ENCODE results near the gene SIL1. TPM values are rescaled to one million over a fixed set of nuclear protein-coding genes. Genes with fewer than 3 reads are reported as not detected.

The SIL1 gene
- total RNA-seq, 4 donors from 2014 or later = 20.3 to 39.2 (median 29.1) TPM

DNA sequence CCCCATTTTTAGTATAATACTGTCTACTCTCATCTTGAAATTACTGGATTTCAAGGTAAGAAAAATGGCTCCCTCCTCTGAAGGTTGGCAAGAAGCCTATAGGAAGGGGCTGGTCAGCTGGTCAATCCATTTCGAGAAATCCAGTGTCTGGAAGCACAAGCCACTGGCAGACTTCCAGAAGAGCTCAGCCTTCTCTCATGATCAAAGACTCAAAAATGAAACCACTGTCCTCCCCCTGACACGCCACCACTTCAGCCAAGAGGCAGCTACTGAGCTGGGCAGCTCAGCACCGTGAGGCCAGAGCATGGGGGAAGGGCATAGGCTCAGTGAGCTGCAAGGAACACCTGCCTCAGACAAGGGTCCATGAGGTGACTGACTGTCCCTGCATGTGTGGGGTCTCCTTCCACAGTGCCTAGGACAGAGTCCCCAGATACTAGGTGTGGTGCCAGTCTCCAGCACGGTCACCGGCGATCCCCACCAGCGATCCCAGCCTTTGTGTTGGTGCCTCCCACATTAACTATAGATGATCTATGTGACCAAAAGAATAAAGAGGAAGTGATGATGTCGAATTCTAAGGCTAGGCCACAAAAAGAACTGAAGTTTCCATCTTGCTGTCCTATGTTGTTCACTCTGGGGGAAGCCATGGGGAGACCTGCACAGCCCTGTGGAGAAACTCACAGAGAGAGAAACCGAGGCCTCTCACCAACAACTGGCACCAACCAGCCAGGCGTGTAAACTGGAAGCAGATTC lies 222.9 kb downstream of the SIL1 start:
- intact Hi-C loops (cut with DNase I) = no loop called here
- DNase-seq (ENCODE audit: extremely low spot score) = no peak

DNA sequence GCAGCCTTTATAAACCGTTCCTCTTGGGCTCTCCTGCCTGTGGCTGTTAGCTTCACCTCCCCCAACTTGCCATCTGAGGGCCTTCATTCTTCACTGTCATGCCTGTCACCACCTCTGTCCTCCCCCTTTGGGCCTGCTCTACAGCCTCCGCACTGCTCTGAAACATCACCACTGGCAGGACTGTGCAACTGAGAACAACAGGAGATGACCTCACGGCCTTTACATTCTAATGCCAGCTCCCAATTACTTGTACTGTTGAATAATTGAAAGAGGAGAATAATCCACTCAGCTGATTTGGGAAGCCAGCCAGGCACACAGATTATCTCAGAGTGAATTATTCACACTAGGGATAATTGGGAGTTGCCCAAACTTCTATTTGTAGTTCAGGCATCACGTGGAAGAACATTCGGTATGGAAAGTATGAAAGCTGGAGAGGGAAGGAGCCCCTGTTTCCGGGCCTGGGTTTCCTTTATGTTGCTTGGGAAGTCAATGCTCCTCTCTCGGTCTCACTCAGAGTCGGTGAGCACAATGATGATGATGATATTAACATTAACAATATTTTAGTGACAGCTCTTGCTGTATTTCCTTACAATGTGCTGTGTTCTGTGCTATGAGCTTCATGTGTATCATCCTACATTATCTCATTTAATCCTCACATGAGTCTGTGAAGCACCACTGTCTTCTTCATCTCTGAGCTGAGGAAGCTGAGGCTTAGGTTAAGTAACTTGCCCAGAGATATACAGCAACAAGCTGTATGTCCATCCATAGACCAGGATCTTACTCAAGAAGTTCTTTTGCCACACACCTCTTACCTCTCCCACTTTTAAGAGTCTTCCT lies 223.7 kb downstream of the SIL1 start:
- H3K27ac ChIP-seq (replicated peaks in 1 of 4) = peak overlapping the region; percentile 61 to 73 (median 62)
- no peak overlapping the region for H3K4me3 ChIP-seq
- H3K27me3 ChIP-seq = no peaks in the 10 kb centered on the region
- WGBS = 38% methylated on average over 8 of the region's 8 CpGs
- TF ChIP-seq POLR2AphosphoS5 (IDR thresholded peaks at IDR 0.05) (peak in 1 of 2 donors; percentile 16), EP300 (IDR thresholded peaks at IDR 0.05) (no peak)
- H3K36me3 ChIP-seq = no peaks in the 10 kb centered on the region
- H3K4me1 ChIP-seq = peaks cover 22 to 39% (median 30%) of the 10 kb centered on the region in 4 donors
- no peaks in the 10 kb centered on the region for H3K9me3 ChIP-seq
- intact Hi-C loops (cut with DNase I) = no loop called here
- DNase-seq (ENCODE audit: extremely low spot score) = no peak

More for the DNA sequence above, 222.9 kb downstream of the SIL1 start:
- Histone ChIP-seq H3K9me3 (no peaks in the 10 kb centered on the region), H3K4me1 (peaks cover 22 to 39% (median 31%) of the 10 kb centered on the region in 4 donors), H3K27ac (replicated peaks in 1 of 4) (peak overlapping the region; percentile 61 to 73 (median 62)), H3K27me3 (no peaks in the 10 kb centered on the region), H3K36me3 (no peaks in the 10 kb centered on the region), H3K4me3 (no peak overlapping the region)
- 68% methylated on average over 10 of the region's 10 CpGs for WGBS
- TF ChIP-seq EP300 (IDR thresholded peaks at IDR 0.05) (no peak), POLR2AphosphoS5 (IDR thresholded peaks at IDR 0.05) (peak in 1 of 2 donors; percentile 42)

DNA sequence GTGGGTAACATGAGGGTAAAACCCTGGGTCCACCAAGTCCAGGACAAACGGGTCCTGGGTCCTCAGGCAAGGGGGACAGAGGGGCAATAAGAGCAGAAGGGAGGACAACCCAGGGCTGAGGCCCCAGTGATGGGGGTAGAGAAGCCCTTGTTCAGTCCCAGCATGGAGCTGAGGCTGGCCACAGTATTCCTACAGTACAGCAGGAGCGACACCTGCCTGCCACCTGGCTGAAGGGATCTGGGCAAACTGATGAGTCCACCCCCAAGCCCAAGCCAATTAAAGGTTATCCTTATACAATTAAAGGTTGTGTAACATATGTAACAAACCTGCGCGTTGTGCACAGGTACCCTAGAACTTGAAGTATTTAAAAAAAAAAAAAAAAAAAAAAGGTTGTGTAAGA lies 225.3 kb downstream of the SIL1 start:
- DNase-seq (ENCODE audit: extremely low spot score) = no peak
- H3K36me3 ChIP-seq = no peaks in the 10 kb centered on the region
- WGBS = 93% methylated on average over 4 of the region's 4 CpGs
- H3K9me3 ChIP-seq = no peaks in the 10 kb centered on the region
- H3K27me3 ChIP-seq = no peaks in the 10 kb centered on the region
- intact Hi-C loops (cut with DNase I) = no loop called here
- TF ChIP-seq EP300 (IDR thresholded peaks at IDR 0.05) (no peak), POLR2A (IDR thresholded peaks at IDR 0.05; ENCODE audit: low read depth) (no peak), POLR2AphosphoS5 (IDR thresholded peaks at IDR 0.05) (no peak)
- TF ChIP-seq, protein P1, sequence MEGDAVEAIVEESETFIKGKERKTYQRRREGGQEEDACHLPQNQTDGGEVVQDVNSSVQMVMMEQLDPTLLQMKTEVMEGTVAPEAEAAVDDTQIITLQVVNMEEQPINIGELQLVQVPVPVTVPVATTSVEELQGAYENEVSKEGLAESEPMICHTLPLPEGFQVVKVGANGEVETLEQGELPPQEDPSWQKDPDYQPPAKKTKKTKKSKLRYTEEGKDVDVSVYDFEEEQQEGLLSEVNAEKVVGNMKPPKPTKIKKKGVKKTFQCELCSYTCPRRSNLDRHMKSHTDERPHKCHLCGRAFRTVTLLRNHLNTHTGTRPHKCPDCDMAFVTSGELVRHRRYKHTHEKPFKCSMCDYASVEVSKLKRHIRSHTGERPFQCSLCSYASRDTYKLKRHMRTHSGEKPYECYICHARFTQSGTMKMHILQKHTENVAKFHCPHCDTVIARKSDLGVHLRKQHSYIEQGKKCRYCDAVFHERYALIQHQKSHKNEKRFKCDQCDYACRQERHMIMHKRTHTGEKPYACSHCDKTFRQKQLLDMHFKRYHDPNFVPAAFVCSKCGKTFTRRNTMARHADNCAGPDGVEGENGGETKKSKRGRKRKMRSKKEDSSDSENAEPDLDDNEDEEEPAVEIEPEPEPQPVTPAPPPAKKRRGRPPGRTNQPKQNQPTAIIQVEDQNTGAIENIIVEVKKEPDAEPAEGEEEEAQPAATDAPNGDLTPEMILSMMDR (IDR thresholded peaks at IDR 0.05) = no peak
- peaks cover 24 to 50% (median 33%) of the 10 kb centered on the region in 4 donors for H3K4me1 ChIP-seq
- H3K27ac ChIP-seq (replicated peaks in 1 of 4) = no peak overlapping the region
- H3K4me3 ChIP-seq = no peak overlapping the region

DNA sequence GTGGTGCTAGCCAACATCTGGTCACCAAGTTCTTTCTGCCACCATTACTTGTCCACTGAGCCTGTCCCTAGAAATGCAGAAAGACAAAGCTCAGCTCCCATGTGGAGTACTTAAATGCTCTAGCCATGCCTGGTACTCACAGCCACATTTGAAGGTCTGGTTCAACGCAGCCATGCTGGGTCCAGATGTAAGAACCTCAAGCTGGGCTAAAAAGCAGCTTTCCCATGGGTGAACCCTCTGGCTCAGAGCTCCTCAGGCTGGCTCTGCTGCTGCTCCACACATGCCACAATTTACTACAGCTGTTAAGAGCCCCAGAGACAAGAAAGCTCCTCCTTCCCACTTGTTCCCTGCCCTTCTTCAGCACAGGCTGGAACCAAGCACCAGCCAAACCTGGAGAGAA lies 225.9 kb downstream of the SIL1 start:
- Histone ChIP-seq H3K27ac (replicated peaks in 1 of 4) (no peak overlapping the region), H3K4me3 (no peak overlapping the region), H3K27me3 (no peaks in the 10 kb centered on the region), H3K4me1 (peaks cover 28 to 51% (median 37%) of the 10 kb centered on the region in 4 donors), H3K9me3 (no peaks in the 10 kb centered on the region), H3K36me3 (no peaks in the 10 kb centered on the region)
- no peak for DNase-seq (ENCODE audit: extremely low spot score)
- TF ChIP-seq POLR2AphosphoS5 (IDR thresholded peaks at IDR 0.05) = no peak
- TF ChIP-seq POLR2A (IDR thresholded peaks at IDR 0.05; ENCODE audit: low read depth) = no peak
- no peak for TF ChIP-seq EP300 (IDR thresholded peaks at IDR 0.05)
- TF ChIP-seq, protein P1 (IDR thresholded peaks at IDR 0.05) = no peak
- intact Hi-C loops (cut with DNase I) = no loop called here
- 100% methylated on average over 1 of the region's 1 CpG for whole genome bisulfite sequencing

DNA sequence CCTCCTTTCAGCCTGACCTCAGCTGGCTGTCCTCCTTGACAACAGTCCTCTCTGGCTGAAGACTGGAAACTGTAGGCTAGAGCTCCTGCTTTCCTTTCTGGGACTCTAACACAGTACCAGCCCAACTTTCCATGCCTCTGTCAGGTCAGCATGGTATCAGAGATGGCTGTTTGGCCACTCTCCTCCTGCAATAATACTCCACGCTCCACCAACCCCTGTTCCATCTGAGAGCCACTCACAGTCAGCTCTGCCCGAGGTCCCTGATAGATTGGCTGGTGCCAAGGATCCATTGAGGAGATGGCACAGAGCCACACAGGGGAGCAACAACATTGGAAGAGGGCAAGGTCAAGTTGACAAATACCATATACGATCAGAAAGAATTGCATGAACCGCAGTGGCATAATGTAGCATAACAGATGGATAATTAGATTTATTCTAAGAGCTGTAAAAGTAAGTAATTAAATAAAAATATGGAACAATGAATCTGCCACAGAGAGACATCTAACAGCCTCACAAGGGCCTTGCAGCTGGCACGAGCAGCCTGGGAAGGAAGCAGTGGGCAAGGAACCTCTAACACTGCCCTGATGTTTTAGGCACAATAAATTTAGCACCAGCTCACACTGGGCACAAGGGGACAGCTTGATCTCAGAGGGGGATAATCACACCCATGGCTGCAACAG lies 228.7 kb downstream of the SIL1 start:
- Histone ChIP-seq H3K27me3 (no peaks in the 10 kb centered on the region), H3K9me3 (no peaks in the 10 kb centered on the region), H3K36me3 (no peaks in the 10 kb centered on the region), H3K4me1 (peaks cover 18 to 40% (median 29%) of the 10 kb centered on the region in 4 donors), H3K27ac (replicated peaks in 1 of 4) (no peak overlapping the region), H3K4me3 (no peak overlapping the region)
- no peak for DNase-seq (ENCODE audit: extremely low spot score)
- 94% methylated on average over 5 of the region's 5 CpGs for WGBS
- intact Hi-C loops (cut with DNase I) = no loop called here
- TF ChIP-seq EP300 (IDR thresholded peaks at IDR 0.05) (no peak), POLR2A (IDR thresholded peaks at IDR 0.05; ENCODE audit: low read depth) (no peak)

Measured in esophagus muscularis mucosa (tissue), 4 donors.